Measurements from ENCODE around the gene DACH1.

- no peak for TF ChIP-seq TAF1 (IDR thresholded peaks at IDR 0.05; ENCODE audit: borderline replicate concordance, low read depth, low read length)
- no peak for TF ChIP-seq POLR2A (IDR thresholded peaks at IDR 0.05; ENCODE audit: low read depth, low read length)
Measured at GRCh38 chr13:71580614-71581013, 286.4 kb downstream of the DACH1 start.
